ENCODE measurements around the gene PITRM1. TPM values are rescaled to one million over a fixed set of nuclear protein-coding genes. Genes with fewer than 3 reads are reported as not detected.

Gene PITRM1
- total RNA-seq, 1 donor from 2014 or later: 110 TPM

DNA sequence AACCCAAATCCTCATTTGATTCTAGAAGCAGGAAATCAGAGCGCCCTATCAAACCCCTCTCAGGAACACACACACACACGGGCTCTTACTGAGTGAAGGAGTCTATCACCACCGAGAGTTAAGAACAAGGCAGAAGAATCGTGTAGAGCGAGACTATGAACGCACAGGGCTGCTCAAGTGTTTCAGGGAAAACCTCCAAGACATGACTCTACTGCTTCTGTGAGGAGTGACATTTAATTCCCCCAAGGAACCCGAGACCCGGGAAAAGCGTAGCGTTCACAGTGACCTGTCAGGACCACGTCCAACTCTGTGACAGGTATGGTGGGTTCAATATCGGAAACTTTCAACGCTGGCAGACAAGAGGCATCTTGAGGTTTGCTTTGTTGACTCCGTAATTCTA lies 21.6 kb downstream of the PITRM1 start:
- DNase-seq (ENCODE audit: low spot score in 2 of 2): no peak
- intact Hi-C loops (cut with DNase I): no loop called here
- H3K9me3 ChIP-seq: no peaks in the 10 kb centered on the region
- no peak overlapping the region for H3K4me3 ChIP-seq
- no peaks in the 10 kb centered on the region for H3K27me3 ChIP-seq
- peaks cover 81 to 97% of the 10 kb centered on the region in 2 donors for H3K36me3 ChIP-seq
- TF ChIP-seq, protein P1, sequence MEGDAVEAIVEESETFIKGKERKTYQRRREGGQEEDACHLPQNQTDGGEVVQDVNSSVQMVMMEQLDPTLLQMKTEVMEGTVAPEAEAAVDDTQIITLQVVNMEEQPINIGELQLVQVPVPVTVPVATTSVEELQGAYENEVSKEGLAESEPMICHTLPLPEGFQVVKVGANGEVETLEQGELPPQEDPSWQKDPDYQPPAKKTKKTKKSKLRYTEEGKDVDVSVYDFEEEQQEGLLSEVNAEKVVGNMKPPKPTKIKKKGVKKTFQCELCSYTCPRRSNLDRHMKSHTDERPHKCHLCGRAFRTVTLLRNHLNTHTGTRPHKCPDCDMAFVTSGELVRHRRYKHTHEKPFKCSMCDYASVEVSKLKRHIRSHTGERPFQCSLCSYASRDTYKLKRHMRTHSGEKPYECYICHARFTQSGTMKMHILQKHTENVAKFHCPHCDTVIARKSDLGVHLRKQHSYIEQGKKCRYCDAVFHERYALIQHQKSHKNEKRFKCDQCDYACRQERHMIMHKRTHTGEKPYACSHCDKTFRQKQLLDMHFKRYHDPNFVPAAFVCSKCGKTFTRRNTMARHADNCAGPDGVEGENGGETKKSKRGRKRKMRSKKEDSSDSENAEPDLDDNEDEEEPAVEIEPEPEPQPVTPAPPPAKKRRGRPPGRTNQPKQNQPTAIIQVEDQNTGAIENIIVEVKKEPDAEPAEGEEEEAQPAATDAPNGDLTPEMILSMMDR (IDR thresholded peaks at IDR 0.05): no peak
- no peaks in the 10 kb centered on the region for H3K4me1 ChIP-seq
- H3K27ac ChIP-seq: no peak overlapping the region

- no peak overlapping the region for H3K27ac ChIP-seq
- H3K9me3 ChIP-seq: no peaks in the 10 kb centered on the region
- no peak overlapping the region for H3K4me3 ChIP-seq
- peaks cover 83 to 97% of the 10 kb centered on the region in 2 donors for H3K36me3 ChIP-seq
- H3K4me1 ChIP-seq: no peaks in the 10 kb centered on the region
- DNase-seq (ENCODE audit: low spot score in 2 of 2): no peak
- no peaks in the 10 kb centered on the region for H3K27me3 ChIP-seq
- TF ChIP-seq, protein P1 (IDR thresholded peaks at IDR 0.05): no peak
- intact Hi-C loops (cut with DNase I): no loop called here
Measured at GRCh38 chr10:3150366-3150765, 22.2 kb downstream of the PITRM1 start.

- H3K4me3 ChIP-seq: no peak overlapping the region
- intact Hi-C loops (cut with DNase I): no loop called here
- no peaks in the 10 kb centered on the region for H3K9me3 ChIP-seq
- no peaks in the 10 kb centered on the region for H3K4me1 ChIP-seq
- H3K36me3 ChIP-seq: peaks cover 83 to 97% of the 10 kb centered on the region in 2 donors
- H3K27me3 ChIP-seq: no peaks in the 10 kb centered on the region
- DNase-seq (ENCODE audit: low spot score in 2 of 2): no peak
- TF ChIP-seq, protein P1 (IDR thresholded peaks at IDR 0.05): no peak
- no peak overlapping the region for H3K27ac ChIP-seq
Measured at GRCh38 chr10:3149918-3150317, 22.7 kb downstream of the PITRM1 start.

GRCh38 chr10:3148994-3149393 lies 23.6 kb downstream of the PITRM1 start:
- H3K36me3 ChIP-seq: peaks cover 83 to 97% of the 10 kb centered on the region in 2 donors
- H3K27ac ChIP-seq: no peak overlapping the region
- no peak for DNase-seq (ENCODE audit: low spot score in 2 of 2)
- H3K4me1 ChIP-seq: no peaks in the 10 kb centered on the region
- H3K27me3 ChIP-seq: no peaks in the 10 kb centered on the region
- intact Hi-C loops (cut with DNase I): no loop called here
- no peaks in the 10 kb centered on the region for H3K9me3 ChIP-seq
- H3K4me3 ChIP-seq: no peak overlapping the region
- TF ChIP-seq, protein P1 (IDR thresholded peaks at IDR 0.05): no peak

DNA sequence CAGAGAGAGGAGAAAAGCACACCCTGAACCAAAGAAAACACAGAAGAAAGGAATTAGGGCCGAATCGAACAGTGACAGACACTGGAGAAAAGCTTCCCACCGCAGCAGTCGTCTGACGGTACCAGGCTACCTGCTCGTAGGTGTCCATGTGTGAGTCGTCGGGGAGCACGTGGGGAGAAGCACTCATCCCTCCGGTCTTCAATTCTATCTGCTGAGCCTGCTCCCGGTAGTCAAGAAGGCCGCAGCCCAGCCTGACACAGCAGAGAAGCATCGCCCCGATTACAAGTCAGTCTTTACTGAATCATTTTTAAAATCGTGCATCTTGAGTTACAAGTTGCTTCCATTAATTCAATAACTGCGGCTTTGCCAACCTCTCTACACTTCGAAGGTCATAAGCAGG lies 24.5 kb downstream of the PITRM1 start:
- H3K9me3 ChIP-seq: no peaks in the 10 kb centered on the region
- no peak overlapping the region for H3K4me3 ChIP-seq
- no peaks in the 10 kb centered on the region for H3K4me1 ChIP-seq
- TF ChIP-seq, protein P1 (IDR thresholded peaks at IDR 0.05): no peak
- H3K27ac ChIP-seq: no peak overlapping the region
- no peaks in the 10 kb centered on the region for H3K27me3 ChIP-seq
- H3K36me3 ChIP-seq: peaks cover 90 to 98% of the 10 kb centered on the region in 2 donors
- DNase-seq (ENCODE audit: low spot score in 2 of 2): no peak
- intact Hi-C loops (cut with DNase I): no loop called here
